Right atrium auricular region (tissue), 2 donors: ENCODE data around the gene TGFBRAP1. TPM values are rescaled to one million over a fixed set of nuclear protein-coding genes. Genes with fewer than 3 reads are reported as not detected.

ENCODE experiments used
- DNase-seq: peaks from one replicate; pipeline ENCODE4 v3.0.0-alpha.2; 2019; ENCODE audit warnings: low spot score
- H3K27ac ChIP-seq, 2 donors: fragments of 200-600 bp; sonication (generic); 1 replicate in 1 of 2; 2 replicates in 1 of 2; pipeline ENCODE4 v1.5.1; 2016 to 2019
- H3K27me3 ChIP-seq, 2 donors: fragments of 200-600 bp; sonication (generic); one replicate each; pipeline versions ENCODE4 v1.5.1 to v1.6.0; 2017 to 2019
- H3K36me3 ChIP-seq: fragments of 200-600 bp; sonication (generic); one replicate; pipeline ENCODE4 v1.5.1; 2016
- H3K4me1 ChIP-seq, 2 donors: fragments of 200-600 bp; sonication (generic); one replicate each; pipeline versions ENCODE4 v1.5.1 to v1.6.0; 2017 to 2019
- H3K4me3 ChIP-seq, 2 donors: fragments of 200-600 bp; sonication (generic); 1 replicate in 1 of 2; 2 replicates in 1 of 2; pipeline ENCODE4 v1.5.1; 2017 to 2019; ENCODE audit warnings: mild to moderate bottlenecking in 1 of 2, moderate library complexity in 1 of 2
- H3K9me3 ChIP-seq, 2 donors: fragments of 200-600 bp; sonication (generic); one replicate each; pipeline ENCODE4 v1.5.1; 2019
- CTCF ChIP-seq, 2 donors: fragments of 200-600 bp; sonication (generic); IDR thresholded peaks; one replicate each; pipeline ENCODE4 v1.5.1; 2019; ENCODE audit warnings: antibody characterized with exemption in 2 of 2
- total RNA-seq, 2 donors: library from RNA; depleted of rRNA; stranded (reverse); fragments of >200 nt; gene quantifications; one replicate each; pipeline ENCODE4 v1.1.0, GENCODE V29; 2016

The TGFBRAP1 gene
- total RNA-seq, 2 donors from 2014 or later = 13.3 to 15.8 TPM

DNA sequence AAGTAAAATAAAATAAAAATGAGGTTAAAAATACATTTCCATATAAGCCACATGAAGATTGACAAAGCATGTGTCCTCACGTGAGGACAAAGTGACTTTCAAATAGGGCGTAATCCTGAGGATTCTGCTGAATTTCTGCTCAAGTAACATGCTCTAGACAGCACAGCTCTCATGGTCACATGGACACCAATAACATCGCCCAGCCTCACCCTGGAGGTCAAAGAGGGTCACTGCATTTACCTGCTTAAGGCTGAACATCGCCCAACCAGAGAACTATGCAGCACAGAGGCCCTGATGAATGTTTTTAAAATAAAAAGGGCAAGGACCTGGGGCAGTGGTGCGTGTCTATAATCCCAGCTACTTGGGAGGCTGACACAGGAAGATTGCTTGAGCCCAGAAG lies 30.2 kb downstream of the TGFBRAP1 start:
- H3K9me3 ChIP-seq = no peaks in the 10 kb centered on the region
- H3K27me3 ChIP-seq = no peaks in the 10 kb centered on the region
- no peaks in the 10 kb centered on the region for H3K4me1 ChIP-seq
- H3K36me3 ChIP-seq = peaks cover 19% of the 10 kb centered on the region
- TF ChIP-seq CTCF (IDR thresholded peaks at IDR 0.05) = no peak
- no peak for DNase-seq
- no peak overlapping the region for H3K27ac ChIP-seq
- no peak overlapping the region for H3K4me3 ChIP-seq

DNA sequence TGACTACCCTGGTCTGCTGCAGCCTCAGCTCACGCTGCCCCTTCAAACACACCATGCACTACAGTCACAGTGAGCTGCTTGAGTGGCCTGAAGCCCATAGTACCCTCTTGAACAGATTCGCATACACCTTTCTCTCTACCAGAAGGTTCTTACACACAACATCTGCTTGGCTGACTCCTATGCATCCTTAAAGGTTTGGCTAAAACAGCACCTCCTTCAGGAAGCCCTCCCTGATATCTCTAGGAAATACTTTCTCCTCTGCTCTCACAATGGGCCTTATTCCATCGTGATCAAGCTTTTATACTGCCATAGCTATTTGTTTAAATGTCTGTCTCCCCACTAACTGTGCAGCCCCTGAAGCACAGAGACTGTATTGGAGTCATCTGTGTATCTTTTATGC lies 31.5 kb downstream of the TGFBRAP1 start:
- peaks cover 25% of the 10 kb centered on the region for H3K36me3 ChIP-seq
- no peaks in the 10 kb centered on the region for H3K9me3 ChIP-seq
- no peak overlapping the region for H3K27ac ChIP-seq
- H3K27me3 ChIP-seq = no peaks in the 10 kb centered on the region
- H3K4me3 ChIP-seq = no peak overlapping the region
- DNase-seq = no peak
- TF ChIP-seq CTCF (IDR thresholded peaks at IDR 0.05) = no peak
- H3K4me1 ChIP-seq = no peaks in the 10 kb centered on the region

- H3K4me1 ChIP-seq = no peaks in the 10 kb centered on the region
- H3K4me3 ChIP-seq = no peak overlapping the region
- no peak for TF ChIP-seq CTCF (IDR thresholded peaks at IDR 0.05)
- peaks cover 28% of the 10 kb centered on the region for H3K36me3 ChIP-seq
- H3K27ac ChIP-seq = no peak overlapping the region
- DNase-seq = no peak
- no peaks in the 10 kb centered on the region for H3K9me3 ChIP-seq
- H3K27me3 ChIP-seq = no peaks in the 10 kb centered on the region
Measured at GRCh38 chr2:105297216-105297615, 32.3 kb downstream of the TGFBRAP1 start.

DNA sequence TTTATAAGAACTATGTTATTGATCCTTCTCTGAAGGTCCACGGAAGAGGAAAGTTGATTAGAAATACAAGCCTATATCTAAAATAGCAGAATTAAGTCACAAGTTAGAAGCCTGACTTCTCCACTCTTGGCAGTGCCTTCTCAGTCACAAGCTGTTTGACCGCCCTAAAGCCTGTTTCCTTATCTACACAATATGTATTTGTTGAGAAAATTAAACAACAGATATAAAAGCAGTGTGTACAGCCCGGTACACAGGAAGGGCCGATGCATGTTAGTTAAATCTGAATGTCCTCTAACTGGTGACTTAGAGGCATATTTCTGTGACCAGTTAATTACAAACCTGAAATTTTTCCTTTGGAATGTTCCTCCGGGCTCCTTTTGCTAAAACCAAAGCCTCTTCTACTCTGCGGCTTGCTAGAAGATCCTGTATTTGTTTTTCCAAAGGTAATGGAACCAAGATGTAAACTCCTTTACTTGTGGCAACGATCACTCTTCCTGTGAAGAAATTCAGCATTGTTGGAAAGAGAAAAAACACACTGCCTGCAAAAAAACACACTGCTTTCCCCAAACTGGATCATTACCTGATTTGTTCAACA lies 33.4 kb downstream of the TGFBRAP1 start:
- H3K36me3 ChIP-seq = peaks cover 32% of the 10 kb centered on the region
- H3K4me3 ChIP-seq = no peak overlapping the region
- no peaks in the 10 kb centered on the region for H3K27me3 ChIP-seq
- no peak for DNase-seq
- H3K27ac ChIP-seq = no peak overlapping the region
- H3K4me1 ChIP-seq = no peaks in the 10 kb centered on the region
- H3K9me3 ChIP-seq = no peaks in the 10 kb centered on the region
- TF ChIP-seq CTCF (IDR thresholded peaks at IDR 0.05) = no peak

DNA sequence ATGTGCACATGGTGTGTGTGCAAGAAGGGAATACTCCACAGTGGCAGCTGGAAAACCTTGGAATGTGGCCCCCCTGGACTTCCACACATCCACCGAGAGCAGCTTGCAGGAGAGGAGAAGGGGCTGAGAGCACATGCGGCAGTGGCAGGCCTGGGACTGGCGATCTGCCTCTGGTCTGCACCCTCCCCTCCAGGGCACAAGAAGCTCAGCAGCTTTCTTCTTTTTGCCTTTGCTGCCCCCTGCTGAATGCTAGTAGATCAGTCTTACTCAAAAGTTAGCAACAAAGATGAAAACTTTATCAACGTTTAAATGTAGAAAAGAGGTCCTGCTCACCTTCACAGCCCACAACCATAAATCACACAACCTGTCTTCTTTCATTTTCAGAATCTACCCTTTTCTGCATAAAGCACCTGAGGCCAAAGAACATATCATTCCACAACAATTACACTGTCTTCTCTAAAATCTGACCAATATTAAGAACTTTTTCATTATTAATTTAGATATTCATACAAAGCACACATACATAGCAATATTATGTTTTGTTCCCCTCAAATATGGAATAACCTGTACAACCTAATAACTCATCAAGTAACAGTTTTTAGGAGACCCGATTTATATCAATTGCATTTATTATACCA lies 34.6 kb downstream of the TGFBRAP1 start:
- TF ChIP-seq CTCF (IDR thresholded peaks at IDR 0.05) = peak in 1 of 2 donors; percentile 62
- no peak for DNase-seq
- H3K9me3 ChIP-seq = no peaks in the 10 kb centered on the region
- no peak overlapping the region for H3K4me3 ChIP-seq
- peaks cover 38% of the 10 kb centered on the region for H3K36me3 ChIP-seq
- H3K27ac ChIP-seq = no peak overlapping the region
- H3K27me3 ChIP-seq = no peaks in the 10 kb centered on the region
- no peaks in the 10 kb centered on the region for H3K4me1 ChIP-seq

DNA sequence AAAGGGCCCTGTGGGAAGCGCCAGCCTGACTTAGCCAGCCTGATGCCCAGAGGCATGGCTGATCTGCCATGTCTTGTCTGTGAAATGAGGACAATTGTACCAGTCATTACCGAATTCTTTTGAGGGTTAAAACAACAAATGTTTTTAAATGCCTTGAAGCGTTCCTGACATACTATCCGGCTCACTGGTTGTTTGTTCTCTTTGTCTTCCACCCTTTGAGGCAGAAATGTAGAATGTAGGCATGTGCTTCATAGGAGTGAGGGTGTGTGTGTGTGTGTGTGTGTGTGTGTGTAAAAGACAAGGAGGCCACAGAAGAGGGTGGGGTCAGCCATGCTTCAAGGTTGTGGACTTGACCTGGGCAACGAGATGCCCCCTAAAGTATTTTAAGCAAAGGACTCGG lies 35.5 kb downstream of the TGFBRAP1 start:
- Histone ChIP-seq H3K27me3 (no peaks in the 10 kb centered on the region), H3K27ac (no peak overlapping the region), H3K4me3 (no peak overlapping the region), H3K36me3 (peaks cover 38% of the 10 kb centered on the region), H3K4me1 (no peaks in the 10 kb centered on the region), H3K9me3 (no peaks in the 10 kb centered on the region)
- no peak for DNase-seq
- TF ChIP-seq CTCF (IDR thresholded peaks at IDR 0.05) = no peak
